Measurements from ENCODE around the gene SNU13.

DNA sequence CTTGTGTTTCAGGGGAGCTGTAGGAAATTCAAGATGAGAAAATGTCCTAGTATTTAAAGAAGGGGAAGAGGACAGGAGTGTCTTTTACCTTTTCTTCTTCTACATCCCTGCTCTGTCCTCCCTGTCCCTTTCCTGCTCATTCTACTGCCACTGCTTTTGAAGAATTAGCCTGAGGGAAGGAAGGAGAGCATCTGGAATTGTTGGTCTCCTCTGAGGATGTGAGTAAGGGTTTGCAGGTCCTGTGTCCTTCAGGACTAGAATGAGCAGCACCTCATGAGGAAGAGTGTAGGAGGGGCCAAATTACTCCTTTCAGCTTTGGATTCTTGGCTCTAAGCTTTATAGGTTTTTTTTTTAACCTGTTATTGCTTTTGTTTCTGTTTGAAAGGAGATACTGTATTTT is 24.2 kb downstream of the SNU13 start:
- TF ChIP-seq GATA2 (IDR thresholded peaks at IDR 0.05; ENCODE audit: low read depth, low read length) (no peak), GATA3 (IDR thresholded peaks at IDR 0.05; ENCODE audit: low read depth, low read length) (no peak)
